NT2/D1 (cell line): ENCODE results near the gene SLC1A1.

Source experiments
- DNase-seq: peaks from one replicate; pipeline ENCODE4 v3.0.0-alpha.2; 2011; ENCODE audit warnings: low read depth, low spot score
- H3K27me3 ChIP-seq: 2 replicates; pipeline ENCODE4 v1.6.0; 2011; ENCODE audit warnings: mild to moderate bottlenecking; ENCODE audit not compliant: insufficient read length, insufficient read depth
- H3K36me3 ChIP-seq: 2 replicates; pipeline ENCODE4 v1.6.1; 2011; ENCODE audit warnings: mild to moderate bottlenecking, low read length, mixed read lengths; ENCODE audit not compliant: insufficient read depth, insufficient read length
- H3K4me1 ChIP-seq: 2 replicates; pipeline ENCODE4 v1.5.1; 2011; ENCODE audit not compliant: insufficient read depth, insufficient read length
- H3K4me3 ChIP-seq: 2 replicates; pipeline ENCODE4 v1.5.1; 2011; ENCODE audit warnings: low read depth; ENCODE audit not compliant: insufficient read length
- H3K9ac ChIP-seq: 2 replicates; pipeline ENCODE4 v1.6.0; 2011; ENCODE audit warnings: low read depth; ENCODE audit not compliant: insufficient read length
- H3K9me3 ChIP-seq: 2 replicates; pipeline ENCODE4 v1.5.1; 2011; ENCODE audit warnings: mild to moderate bottlenecking, low read length; ENCODE audit not compliant: insufficient read depth
- SUZ12 ChIP-seq: IDR thresholded peaks from 2 replicates; pipeline ENCODE4 v1.6.1; 2011; ENCODE audit not compliant: insufficient read length, insufficient read depth; ENCODE audit errors: extremely low read depth
- YY1 ChIP-seq: IDR thresholded peaks from 2 replicates; pipeline ENCODE4 v1.6.1; 2011; ENCODE audit not compliant: insufficient read length, insufficient read depth
- ZNF274 ChIP-seq: IDR thresholded peaks from 2 replicates; pipeline ENCODE4 v1.6.1; 2011; ENCODE audit warnings: mild to moderate bottlenecking, low read depth, low read length

Gene SLC1A1

GRCh38 chr9:4496497-4496896 is 6.2 kb downstream of the SLC1A1 start:
- Histone ChIP-seq H3K36me3 (no peaks in the 10 kb centered on the region), H3K9ac (no peak overlapping the region), H3K4me3 (no peak overlapping the region), H3K27me3 (peaks cover 10% of the 10 kb centered on the region), H3K4me1 (no peaks in the 10 kb centered on the region), H3K9me3 (no peaks in the 10 kb centered on the region)
- no peak for DNase-seq
- TF ChIP-seq YY1 = no peak
- no peak for TF ChIP-seq ZNF274
- TF ChIP-seq SUZ12 = no peak

- H3K36me3 ChIP-seq = no peaks in the 10 kb centered on the region
- H3K4me1 ChIP-seq = no peaks in the 10 kb centered on the region
- H3K4me3 ChIP-seq = no peak overlapping the region
- no peak overlapping the region for H3K9ac ChIP-seq
- TF ChIP-seq YY1 (no peak), ZNF274 (no peak), SUZ12 (no peak)
- no peak for DNase-seq
- peaks cover 4% of the 10 kb centered on the region for H3K27me3 ChIP-seq
- no peaks in the 10 kb centered on the region for H3K9me3 ChIP-seq
These were observed 7.1 kb downstream of the SLC1A1 start for GRCh38 chr9:4497395-4497794.

DNA sequence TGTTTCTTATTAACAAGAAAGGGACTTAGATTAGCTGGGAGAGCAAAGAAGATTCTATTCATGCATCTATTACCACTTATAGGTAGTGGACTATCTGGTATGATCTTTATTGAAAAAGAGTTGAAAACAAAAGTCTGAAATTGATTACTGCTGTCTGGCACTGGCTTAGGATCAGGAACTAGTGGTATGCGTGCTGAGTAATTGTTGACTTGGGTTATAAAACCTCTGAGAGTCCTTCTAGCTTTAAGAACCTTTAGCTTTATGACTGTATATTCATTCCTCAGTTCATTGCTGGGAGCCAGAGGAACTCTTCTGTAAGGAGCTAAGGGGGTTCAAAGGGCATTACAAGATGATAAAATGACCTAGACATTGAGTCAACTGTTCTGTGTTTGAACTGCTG is 7.6 kb downstream of the SLC1A1 start:
- DNase-seq = no peak
- H3K4me1 ChIP-seq = no peaks in the 10 kb centered on the region
- H3K36me3 ChIP-seq = no peaks in the 10 kb centered on the region
- H3K9me3 ChIP-seq = no peaks in the 10 kb centered on the region
- peaks cover 4% of the 10 kb centered on the region for H3K27me3 ChIP-seq
- no peak for TF ChIP-seq YY1
- no peak for TF ChIP-seq SUZ12
- no peak for TF ChIP-seq ZNF274
- H3K9ac ChIP-seq = no peak overlapping the region
- H3K4me3 ChIP-seq = no peak overlapping the region

GRCh38 chr9:4499917-4500316 is 9.6 kb downstream of the SLC1A1 start:
- TF ChIP-seq ZNF274 (no peak), YY1 (no peak), SUZ12 (no peak)
- no peak overlapping the region for H3K4me3 ChIP-seq
- H3K4me1 ChIP-seq = no peaks in the 10 kb centered on the region
- H3K9ac ChIP-seq = no peak overlapping the region
- H3K36me3 ChIP-seq = no peaks in the 10 kb centered on the region
- H3K27me3 ChIP-seq = peaks cover 4% of the 10 kb centered on the region
- no peaks in the 10 kb centered on the region for H3K9me3 ChIP-seq
- no peak for DNase-seq

GRCh38 chr9:4501147-4501507 is 10.9 kb downstream of the SLC1A1 start:
- Histone ChIP-seq H3K27me3 (no peaks in the 10 kb centered on the region), H3K36me3 (no peaks in the 10 kb centered on the region), H3K9ac (no peak overlapping the region), H3K4me1 (no peaks in the 10 kb centered on the region), H3K9me3 (no peaks in the 10 kb centered on the region), H3K4me3 (no peak overlapping the region)
- no peak for DNase-seq
- TF ChIP-seq SUZ12 (no peak), YY1 (no peak), ZNF274 (no peak)

DNA sequence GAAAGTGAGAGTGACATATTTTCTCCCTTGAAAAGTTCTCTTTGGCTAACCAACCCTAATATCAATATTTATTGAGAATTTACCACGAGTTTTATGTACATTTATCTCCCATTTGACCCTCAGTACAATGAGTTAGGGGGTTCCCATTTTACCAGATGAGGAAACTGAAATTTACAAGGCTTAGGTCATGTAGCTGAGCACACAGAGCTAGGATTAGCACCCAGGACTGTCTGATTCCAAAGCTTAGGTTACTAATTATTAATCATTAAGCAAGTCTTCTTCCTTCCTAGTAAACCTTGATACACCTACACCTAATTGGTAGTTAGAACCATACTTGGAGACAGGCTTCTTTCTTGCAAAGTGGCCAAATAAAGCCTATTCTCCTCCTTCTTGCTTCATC is 12.2 kb downstream of the SLC1A1 start:
- Histone ChIP-seq H3K9me3 (no peaks in the 10 kb centered on the region), H3K9ac (no peak overlapping the region), H3K4me1 (no peaks in the 10 kb centered on the region), H3K27me3 (no peaks in the 10 kb centered on the region), H3K36me3 (no peaks in the 10 kb centered on the region), H3K4me3 (no peak overlapping the region)
- DNase-seq = no peak
- TF ChIP-seq YY1 (no peak), ZNF274 (no peak), SUZ12 (no peak)

GRCh38 chr9:4503103-4503502 is 12.8 kb downstream of the SLC1A1 start:
- H3K36me3 ChIP-seq = no peaks in the 10 kb centered on the region
- no peaks in the 10 kb centered on the region for H3K27me3 ChIP-seq
- H3K4me1 ChIP-seq = no peaks in the 10 kb centered on the region
- no peak overlapping the region for H3K9ac ChIP-seq
- H3K9me3 ChIP-seq = no peaks in the 10 kb centered on the region
- DNase-seq = no peak
- H3K4me3 ChIP-seq = no peak overlapping the region
- TF ChIP-seq ZNF274 (no peak), SUZ12 (no peak), YY1 (no peak)

- Histone ChIP-seq H3K4me1 (no peaks in the 10 kb centered on the region), H3K9me3 (no peaks in the 10 kb centered on the region), H3K4me3 (no peak overlapping the region), H3K36me3 (no peaks in the 10 kb centered on the region), H3K9ac (no peak overlapping the region), H3K27me3 (no peaks in the 10 kb centered on the region)
- TF ChIP-seq YY1 (no peak), SUZ12 (no peak), ZNF274 (no peak)
- DNase-seq = no peak
These were observed 14.0 kb downstream of the SLC1A1 start for GRCh38 chr9:4504250-4504649.
